Astrocyte (in vitro differentiated cells and primary cell): ENCODE data around the gene OXCT1. TPM values are rescaled to one million over a fixed set of nuclear protein-coding genes. Genes with fewer than 3 reads are reported as not detected.

Experiments used
- DNase-seq: peaks from one replicate; pipeline ENCODE4 v3.0.0-alpha.2; 2010; ENCODE audit warnings: low read depth
- FAIRE-seq: peaks from 2 replicates; lab custom pipeline; 2011; peaks lifted over from hg19 to GRCh38; lab: Jason Lieb, UNC
- H2AFZ ChIP-seq: 2 replicates; pipeline ENCODE4 v1.6.0; 2012; ENCODE audit warnings: low read depth, low read length, inconsistent platforms
- H3K27ac ChIP-seq: 2 replicates; pipeline ENCODE4 v1.5.1; 2011; ENCODE audit warnings: low read depth, low read length, inconsistent platforms
- H3K27me3 ChIP-seq: 2 replicates; pipeline ENCODE4 v1.6.0; 2011; ENCODE audit warnings: low read length, inconsistent platforms; ENCODE audit not compliant: insufficient read depth
- H3K36me3 ChIP-seq: 2 replicates; pipeline ENCODE4 v1.5.1; 2011; ENCODE audit warnings: low read length, inconsistent platforms; ENCODE audit not compliant: insufficient read depth
- H3K4me1 ChIP-seq: 2 replicates; pipeline ENCODE4 v1.5.1; 2011; ENCODE audit warnings: low read length, inconsistent platforms; ENCODE audit not compliant: insufficient read depth
- H3K4me2 ChIP-seq: 2 replicates; pipeline ENCODE4 v1.6.0; 2012; ENCODE audit warnings: low read length, inconsistent platforms
- H3K4me3 ChIP-seq: 2 replicates; pipeline ENCODE4 v1.5.1; 2011; ENCODE audit warnings: low read depth, mild to moderate bottlenecking, low read length, inconsistent platforms; ENCODE audit not compliant: insufficient read depth
- H3K79me2 ChIP-seq: 2 replicates; pipeline ENCODE4 v1.6.0; 2012; ENCODE audit warnings: mild to moderate bottlenecking, low read length, inconsistent platforms; ENCODE audit not compliant: insufficient read depth
- H3K9ac ChIP-seq: 2 replicates; pipeline ENCODE4 v1.6.0; 2012; ENCODE audit warnings: mild to moderate bottlenecking, low read length, inconsistent platforms
- H3K9me3 ChIP-seq: 2 replicates; pipeline ENCODE4 v1.5.1; 2012; ENCODE audit warnings: low read depth, mild to moderate bottlenecking, low read length, inconsistent platforms; ENCODE audit not compliant: insufficient read depth
- H4K20me1 ChIP-seq: 2 replicates; pipeline ENCODE4 v1.6.0; 2012; ENCODE audit warnings: low read length, inconsistent platforms; ENCODE audit not compliant: insufficient read depth
- H3K27ac Mint-ChIP-seq: one replicate; pipeline ENCODE4 v1.8.0; 2021; ENCODE audit warnings: mild to moderate bottlenecking, mixed read lengths; ENCODE audit not compliant: unreplicated experiment
- H3K27me3 Mint-ChIP-seq: one replicate; pipeline ENCODE4 v1.8.0; 2021; ENCODE audit warnings: low read depth, mixed read lengths; ENCODE audit not compliant: unreplicated experiment
- H3K36me3 Mint-ChIP-seq: one replicate; pipeline ENCODE4 v1.8.0; 2021; ENCODE audit warnings: low read depth, mixed read lengths; ENCODE audit not compliant: unreplicated experiment
- H3K4me1 Mint-ChIP-seq: one replicate; pipeline ENCODE4 v1.8.0; 2021; ENCODE audit warnings: low read depth, mixed read lengths; ENCODE audit not compliant: unreplicated experiment
- H3K4me3 Mint-ChIP-seq: one replicate; pipeline ENCODE4 v1.8.0; 2021; ENCODE audit warnings: mild to moderate bottlenecking, moderate library complexity, mixed read lengths; ENCODE audit not compliant: unreplicated experiment
- H3K9me3 Mint-ChIP-seq: one replicate; pipeline ENCODE4 v1.8.0; 2021; ENCODE audit warnings: mild to moderate bottlenecking, mixed read lengths; ENCODE audit not compliant: unreplicated experiment
- EZH2 ChIP-seq: IDR thresholded peaks from 2 replicates; pipeline ENCODE4 v1.6.1; 2012; ENCODE audit warnings: mild to moderate bottlenecking, low read length, inconsistent platforms; ENCODE audit not compliant: insufficient read depth
- total RNA-seq: library from RNA; stranded (reverse); gene quantifications from 2 replicates; pipeline ENCODE4 v1.2.1, GENCODE V29; 2021
- TF ChIP-seq, protein P1 (sequence below): IDR thresholded peaks from 2 replicates; pipeline ENCODE4 v1.5.1; 2011; ENCODE audit warnings: low read depth, mild to moderate bottlenecking, inconsistent platforms, low read length, moderate library complexity; ENCODE audit not compliant: insufficient read depth

The OXCT1 gene
- total RNA-seq, 1 donor from 2014 or later, result 24.9 TPM

DNA sequence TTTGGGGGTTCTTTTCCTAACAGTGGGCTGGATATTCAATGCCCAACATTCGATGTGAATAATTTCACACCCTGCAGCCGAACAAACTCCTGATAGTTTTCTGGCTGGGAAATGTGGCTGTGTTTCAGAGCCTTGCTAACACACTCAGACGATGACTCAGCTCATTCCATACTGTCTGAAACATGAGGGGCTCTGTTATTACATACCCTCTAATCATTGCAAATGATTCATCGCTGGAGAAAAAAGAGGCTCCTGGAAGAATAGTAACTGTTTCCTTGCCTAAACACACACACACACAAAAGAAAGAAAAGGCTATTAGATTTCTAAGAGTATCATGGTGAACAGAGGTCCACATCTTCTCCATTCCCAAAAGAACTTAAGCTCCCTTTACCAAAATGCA lies 75.8 kb downstream of the OXCT1 start:
- Histone ChIP-seq H3K36me3 (no peaks in the 10 kb centered on the region), H3K27ac (peak overlapping the region; percentile 98), H3K79me2 (no peaks in the 10 kb centered on the region), H3K9me3 (no peaks in the 10 kb centered on the region), H3K4me1 (peaks cover 47% of the 10 kb centered on the region), H2AFZ (peak overlapping the region; percentile 14), H4K20me1 (no peaks in the 10 kb centered on the region), H3K27me3 (no peaks in the 10 kb centered on the region), H3K4me3 (peak overlapping the region; percentile 34), H3K4me2 (peak overlapping the region; percentile 77), H3K9ac (peak overlapping the region; percentile 81)
- Mint-ChIP-seq H3K27me3 (no peaks in the 10 kb centered on the region), H3K4me3 (no peak overlapping the region), H3K27ac (peak overlapping the region; percentile 100), H3K9me3 (no peaks in the 10 kb centered on the region), H3K4me1 (peaks cover 44% of the 10 kb centered on the region), H3K36me3 (no peaks in the 10 kb centered on the region)
- DNase-seq (peak; percentile 98), FAIRE-seq (peak; percentile 100)
- TF ChIP-seq EZH2, result no peak
- TF ChIP-seq, protein P1, sequence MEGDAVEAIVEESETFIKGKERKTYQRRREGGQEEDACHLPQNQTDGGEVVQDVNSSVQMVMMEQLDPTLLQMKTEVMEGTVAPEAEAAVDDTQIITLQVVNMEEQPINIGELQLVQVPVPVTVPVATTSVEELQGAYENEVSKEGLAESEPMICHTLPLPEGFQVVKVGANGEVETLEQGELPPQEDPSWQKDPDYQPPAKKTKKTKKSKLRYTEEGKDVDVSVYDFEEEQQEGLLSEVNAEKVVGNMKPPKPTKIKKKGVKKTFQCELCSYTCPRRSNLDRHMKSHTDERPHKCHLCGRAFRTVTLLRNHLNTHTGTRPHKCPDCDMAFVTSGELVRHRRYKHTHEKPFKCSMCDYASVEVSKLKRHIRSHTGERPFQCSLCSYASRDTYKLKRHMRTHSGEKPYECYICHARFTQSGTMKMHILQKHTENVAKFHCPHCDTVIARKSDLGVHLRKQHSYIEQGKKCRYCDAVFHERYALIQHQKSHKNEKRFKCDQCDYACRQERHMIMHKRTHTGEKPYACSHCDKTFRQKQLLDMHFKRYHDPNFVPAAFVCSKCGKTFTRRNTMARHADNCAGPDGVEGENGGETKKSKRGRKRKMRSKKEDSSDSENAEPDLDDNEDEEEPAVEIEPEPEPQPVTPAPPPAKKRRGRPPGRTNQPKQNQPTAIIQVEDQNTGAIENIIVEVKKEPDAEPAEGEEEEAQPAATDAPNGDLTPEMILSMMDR, result no peak

DNA sequence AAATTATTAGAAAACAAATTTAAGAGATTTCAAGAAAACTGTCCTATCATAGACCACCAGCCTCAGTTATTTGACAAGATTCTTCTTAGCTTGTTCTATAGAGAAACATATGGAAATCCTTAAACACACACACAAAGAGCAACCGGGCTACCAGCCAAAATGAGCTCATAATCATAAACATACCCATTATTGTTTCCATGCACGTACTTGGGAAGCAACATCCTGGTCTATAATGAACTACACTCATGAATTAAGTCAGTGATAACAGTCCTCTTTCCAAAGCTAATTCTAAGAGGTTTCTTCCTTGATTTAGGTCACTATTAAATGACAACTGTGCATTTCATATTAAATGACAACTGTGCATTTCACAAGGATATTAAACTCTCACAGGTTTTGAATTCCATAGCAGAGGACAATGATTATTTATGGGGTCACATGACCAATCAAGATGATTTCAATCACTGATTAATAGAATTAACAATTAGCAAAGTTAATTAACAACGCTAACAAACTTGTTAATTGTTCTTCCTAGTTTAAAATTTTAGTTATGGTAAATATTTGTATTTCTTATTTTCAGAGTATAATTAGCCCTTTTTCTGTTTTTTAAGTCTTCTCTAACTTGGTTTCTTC lies 77.0 kb downstream of the OXCT1 start:
- Mint-ChIP-seq H3K27ac (peak overlapping the region; percentile 99), H3K27me3 (no peaks in the 10 kb centered on the region), H3K36me3 (no peaks in the 10 kb centered on the region), H3K9me3 (no peaks in the 10 kb centered on the region), H3K4me3 (peak overlapping the region; percentile 69), H3K4me1 (peaks cover 52% of the 10 kb centered on the region)
- peak; percentile 73 for FAIRE-seq
- peak overlapping the region; percentile 98 for H3K27ac ChIP-seq
- peak overlapping the region; percentile 81 for H3K9ac ChIP-seq
- no peak overlapping the region for H2AFZ ChIP-seq
- no peaks in the 10 kb centered on the region for H4K20me1 ChIP-seq
- peak overlapping the region; percentile 66 for H3K4me2 ChIP-seq
- no peak overlapping the region for H3K4me3 ChIP-seq
- H3K4me1 ChIP-seq, result peaks cover 59% of the 10 kb centered on the region
- H3K79me2 ChIP-seq, result no peaks in the 10 kb centered on the region
- TF ChIP-seq EZH2, result no peak
- TF ChIP-seq, protein P1, result no peak
- H3K9me3 ChIP-seq, result no peaks in the 10 kb centered on the region
- peak; percentile 70 for DNase-seq
- no peaks in the 10 kb centered on the region for H3K36me3 ChIP-seq
- H3K27me3 ChIP-seq, result no peaks in the 10 kb centered on the region

- TF ChIP-seq EZH2, result no peak
- TF ChIP-seq, protein P1, result no peak
- Histone ChIP-seq H3K4me2 (peak overlapping the region; percentile 23), H3K9me3 (no peaks in the 10 kb centered on the region), H4K20me1 (no peaks in the 10 kb centered on the region), H3K27me3 (no peaks in the 10 kb centered on the region), H3K4me3 (no peak overlapping the region), H3K36me3 (no peaks in the 10 kb centered on the region), H3K9ac (no peak overlapping the region), H3K27ac (peak overlapping the region; percentile 73), H3K4me1 (peaks cover 50% of the 10 kb centered on the region), H3K79me2 (no peaks in the 10 kb centered on the region), H2AFZ (no peak overlapping the region)
- Mint-ChIP-seq H3K4me1 (peaks cover 59% of the 10 kb centered on the region), H3K27me3 (no peaks in the 10 kb centered on the region), H3K9me3 (no peaks in the 10 kb centered on the region), H3K27ac (no peak overlapping the region), H3K4me3 (no peak overlapping the region), H3K36me3 (no peaks in the 10 kb centered on the region)
- DNase-seq (peak; percentile 27), FAIRE-seq (peak; percentile 17)
Observed at GRCh38 chr5:41790038-41790776, 80.0 kb downstream of the OXCT1 start.
